Activated CD4-positive, alpha-beta T cell treated with anti-CD3 and anti-CD28 coated beads, Interleukin-2, amount 50 U/mL, for 4 hours (primary cell): ENCODE data around the gene USP12.
"Not testable (repeated sequence)": the region's sequence is repeated elsewhere in the genome, so short reads cannot be mapped to it uniquely, and the experiment has no call there.

Experiments
- DNase-seq, 2 experiments: peaks; one replicate each; pipeline ENCODE4 v3.0.0-alpha.2; 2020

USP12 gene

DNA sequence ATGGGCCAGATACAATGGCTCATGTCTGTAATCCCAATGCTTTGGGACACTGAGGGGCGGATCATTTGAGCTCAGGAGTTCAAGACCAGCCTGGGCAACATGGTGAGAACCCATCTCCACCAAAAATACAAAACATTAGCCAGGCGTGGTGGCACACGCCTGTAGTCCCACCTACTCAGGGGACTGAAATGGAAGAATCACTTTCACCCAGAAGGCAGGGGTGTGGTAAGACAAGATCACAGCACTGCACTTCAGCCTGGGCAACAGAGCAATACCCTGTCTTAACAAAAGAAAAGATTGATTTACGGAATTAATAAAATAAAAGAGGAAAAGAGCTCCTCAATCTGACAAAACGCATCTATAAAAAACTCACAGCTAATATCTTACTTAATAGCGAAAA lies 22.7 kb downstream of the USP12 start:
- no peak for DNase-seq

DNA sequence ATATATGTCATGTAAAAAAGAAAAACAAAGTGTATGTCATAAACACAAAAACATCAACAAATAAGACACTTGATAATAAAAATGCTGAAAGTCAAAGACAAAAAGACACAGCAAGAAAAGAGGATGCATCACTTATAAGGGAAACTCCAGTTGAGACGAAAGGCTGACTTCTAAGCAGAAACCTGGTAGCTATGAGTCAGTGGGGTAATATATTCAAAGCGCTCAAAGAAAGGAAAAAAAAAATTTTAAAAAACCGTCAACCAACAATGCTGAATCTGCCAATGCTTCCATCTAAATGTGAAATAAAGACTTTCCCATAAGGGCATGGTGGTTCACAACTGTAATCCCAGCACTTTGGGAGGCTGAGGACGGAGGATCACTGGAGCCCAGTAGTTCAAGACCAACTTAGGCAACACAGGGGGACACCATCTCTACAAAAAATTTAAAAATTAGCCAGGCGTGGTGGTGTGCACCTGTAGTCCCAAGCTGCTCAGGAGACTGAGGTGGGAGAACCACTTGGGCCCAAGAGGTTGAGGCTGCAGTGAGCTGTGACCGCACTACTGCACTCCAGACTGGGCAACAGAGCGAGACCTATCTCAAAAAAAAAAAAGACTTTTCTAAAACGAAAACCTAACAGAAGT lies 24.0 kb downstream of the USP12 start:
- no peak for DNase-seq

DNA sequence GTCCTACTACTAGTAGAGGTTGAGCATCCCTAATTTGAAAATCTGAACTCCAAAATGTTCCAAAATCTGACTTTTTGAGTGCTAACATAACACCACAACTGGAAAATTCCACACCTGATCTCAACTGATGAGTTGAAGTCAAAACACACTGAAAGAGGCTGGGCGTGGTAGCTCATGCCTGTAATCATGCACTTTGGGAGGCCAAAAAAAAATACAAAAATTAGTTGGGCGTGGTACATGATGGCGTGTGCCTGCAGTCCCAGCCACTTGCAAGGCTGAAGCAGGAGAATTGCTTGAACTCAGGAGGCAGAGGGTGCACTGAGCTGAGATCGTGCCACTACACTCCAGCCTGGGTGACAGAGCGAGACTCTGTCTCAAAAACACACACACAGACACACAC lies 29.9 kb downstream of the USP12 start:
- DNase-seq: no peak

DNA sequence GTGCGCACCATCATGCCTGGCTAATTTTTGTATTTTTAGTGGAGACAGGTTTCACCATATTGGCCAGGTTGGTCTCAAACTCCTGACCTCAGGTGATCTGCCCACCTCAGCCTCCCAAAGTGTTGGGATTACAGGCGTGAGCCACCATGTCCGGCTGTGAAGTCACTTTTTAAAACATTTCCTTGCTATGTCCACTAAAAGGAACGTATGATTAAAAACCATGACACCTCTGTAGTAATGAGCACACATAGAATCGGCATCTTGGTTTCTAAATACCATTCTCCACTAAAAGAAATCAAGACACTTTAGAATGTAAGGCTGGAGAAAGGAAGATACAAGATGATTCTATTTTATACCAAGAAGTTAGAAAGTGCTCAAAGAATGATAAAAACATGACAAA lies 30.5 kb downstream of the USP12 start:
- DNase-seq: not testable (repeated sequence)

DNA sequence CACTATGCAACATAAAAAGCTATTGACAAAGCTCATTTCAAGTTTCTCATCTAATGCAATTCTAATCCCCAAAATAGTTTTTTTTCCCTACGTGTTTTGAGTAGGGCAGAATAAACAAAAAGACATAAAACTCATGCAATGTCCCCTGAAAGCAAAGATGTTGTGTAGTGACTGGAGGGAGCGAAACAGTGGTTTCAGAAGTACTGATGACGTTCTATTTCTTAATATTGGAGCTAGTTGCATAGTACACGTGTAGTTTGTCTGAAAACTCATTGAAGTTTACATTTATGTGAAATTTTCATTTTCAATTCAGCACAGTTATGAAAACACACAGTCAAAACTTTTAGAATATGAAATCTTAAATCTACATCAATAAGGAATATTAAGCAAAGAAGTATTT lies 31.6 kb downstream of the USP12 start:
- no peak for DNase-seq

- no peak for DNase-seq
Observed at GRCh38 chr13:27139565-27139964, 32.0 kb downstream of the USP12 start.

GRCh38 chr13:27138457-27139093 lies 33.0 kb downstream of the USP12 start:
- DNase-seq: no peak

GRCh38 chr13:27137759-27138158 lies 33.9 kb downstream of the USP12 start:
- DNase-seq: no peak

GRCh38 chr13:27135023-27135422 lies 36.6 kb downstream of the USP12 start:
- no peak for DNase-seq

GRCh38 chr13:27133889-27134288 lies 37.7 kb downstream of the USP12 start:
- no peak for DNase-seq

- no peak for DNase-seq
Observed at GRCh38 chr13:27132538-27132937, 39.1 kb downstream of the USP12 start.

DNA sequence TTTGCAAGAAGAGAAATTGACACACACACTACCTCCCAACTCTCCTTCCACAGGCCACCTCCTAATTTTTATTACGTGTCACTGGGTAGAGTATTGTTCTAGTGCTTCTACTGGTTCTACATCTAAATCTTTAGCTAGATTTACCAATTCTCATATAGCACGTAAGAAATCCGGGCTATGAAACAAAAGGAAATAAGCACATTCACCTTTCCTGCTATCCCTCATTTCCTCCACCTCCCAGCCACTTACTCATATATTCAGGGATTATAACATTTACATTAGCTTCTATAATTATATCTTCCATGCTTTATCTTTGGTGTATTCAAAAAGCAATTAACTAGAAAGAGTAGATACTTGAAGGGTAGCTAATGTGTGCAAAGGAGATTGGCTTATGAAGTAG lies 39.7 kb downstream of the USP12 start:
- no peak for DNase-seq

DNA sequence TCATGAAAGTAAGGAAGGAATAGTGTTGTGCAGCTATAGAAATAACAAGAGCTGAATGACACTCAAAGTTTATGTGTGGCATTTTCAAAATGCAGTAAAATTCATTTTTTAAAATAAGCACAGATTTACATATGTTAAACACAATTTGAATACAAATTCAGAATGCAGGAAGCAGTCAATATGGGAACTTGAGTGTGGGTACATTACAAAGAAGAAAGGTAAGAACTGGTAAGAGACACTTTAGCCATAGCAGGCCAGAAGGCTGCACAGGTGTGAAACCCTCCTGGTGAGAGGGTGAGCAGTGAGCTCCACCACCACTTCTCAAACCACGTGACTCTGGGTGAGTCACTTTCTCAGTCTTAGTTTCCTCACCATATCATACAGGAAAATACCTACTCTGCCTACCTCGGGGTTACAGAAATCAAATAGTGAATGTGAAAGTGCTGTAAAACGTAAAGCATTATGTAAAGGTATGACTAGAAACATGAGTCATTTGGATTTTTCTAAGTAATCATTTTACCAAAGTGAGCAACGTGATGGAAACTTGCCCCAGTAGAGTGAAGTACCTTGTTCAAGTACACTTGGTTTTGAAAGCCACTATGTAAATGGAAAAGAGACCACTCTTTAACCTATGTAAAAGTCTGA lies 40.5 kb downstream of the USP12 start:
- peak; percentile 53 to 62 for DNase-seq

GRCh38 chr13:27130223-27130978 lies 41.2 kb downstream of the USP12 start:
- DNase-seq: no peak

- no peak for DNase-seq
Observed at GRCh38 chr13:27128825-27129627, 42.6 kb downstream of the USP12 start.

- no peak for DNase-seq
Observed at GRCh38 chr13:27126859-27127258, 44.8 kb downstream of the USP12 start.

GRCh38 chr13:27125357-27126282 lies 46.0 kb downstream of the USP12 start:
- DNase-seq: no peak

- DNase-seq: no peak
Observed at GRCh38 chr13:27124571-27124970, 47.0 kb downstream of the USP12 start.

DNA sequence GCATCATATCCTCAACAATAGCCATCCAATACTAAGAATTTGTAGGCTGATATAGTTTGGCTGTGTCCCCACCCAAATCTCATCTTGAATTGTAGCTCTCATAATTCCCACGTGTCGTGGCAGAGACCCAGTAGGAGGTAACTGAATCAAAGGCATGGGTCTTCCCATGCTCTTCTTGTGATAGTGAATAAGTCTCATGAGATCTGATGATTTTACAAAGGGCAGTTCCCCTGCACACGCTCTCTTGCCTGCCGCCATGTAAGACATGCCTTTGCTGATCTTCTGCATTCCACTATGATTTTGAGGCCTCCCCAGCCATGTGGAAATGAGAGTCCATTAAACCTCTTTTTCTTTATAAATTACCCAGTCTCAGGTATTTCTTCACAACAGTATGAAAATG lies 48.2 kb downstream of the USP12 start:
- not testable (repeated sequence) for DNase-seq

DNA sequence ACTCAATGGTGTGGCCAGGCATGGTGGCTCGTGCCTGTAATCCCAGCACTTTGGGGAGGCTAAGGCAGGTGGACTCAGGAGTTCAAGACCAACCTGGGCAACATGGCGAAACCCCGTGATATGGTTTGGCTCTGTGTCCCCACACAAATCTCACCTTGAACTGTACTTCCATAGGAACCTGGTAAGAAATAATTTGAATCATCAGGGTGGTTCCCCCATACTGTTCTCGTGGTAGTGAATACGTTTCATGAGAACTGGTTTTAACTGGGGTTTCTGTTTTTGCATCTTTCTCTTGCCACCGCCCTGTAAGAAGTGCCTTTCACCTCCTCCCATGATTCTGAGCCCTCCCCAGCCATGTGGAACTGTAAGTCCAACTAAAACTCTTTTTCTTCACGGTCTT lies 49.6 kb downstream of the USP12 start:
- no peak for DNase-seq

GRCh38 chr13:27120811-27121210 lies 50.8 kb downstream of the USP12 start:
- no peak for DNase-seq

GRCh38 chr13:27120011-27120410 lies 51.6 kb downstream of the USP12 start:
- no peak for DNase-seq
